Measurements from ENCODE around the gene CUX1. TPM values are rescaled to one million over a fixed set of nuclear protein-coding genes. Genes with fewer than 3 reads are reported as not detected.
"Not testable (repeated sequence)": the region's sequence is repeated elsewhere in the genome, so short reads cannot be mapped to it uniquely, and the experiment has no call there.

CUX1 gene
- total RNA-seq, 4 donors from 2014 or later = 93.8 to 156 (median 112) TPM

GRCh38 chr7:102004848-102005247 is 187.4 kb downstream of the CUX1 start:
- Histone ChIP-seq H3K4me1 (peaks cover 0 to 12% of the 10 kb centered on the region in 2 donors), H3K27me3 (no peaks in the 10 kb centered on the region), H3K36me3 (no peaks in the 10 kb centered on the region), H3K4me3 (replicated peaks in 1 of 3) (no peak overlapping the region), H3K9me3 (no peaks in the 10 kb centered on the region), H3K27ac (no peak overlapping the region)
- DNase-seq = no peak
- intact Hi-C loops (cut with DNase I) = no loop called here
- 85% methylated on average over 7 of the region's 7 CpGs for WGBS, 2 donors
- no peak for TF ChIP-seq POLR2A (IDR thresholded peaks at IDR 0.05)
- TF ChIP-seq, protein P1, sequence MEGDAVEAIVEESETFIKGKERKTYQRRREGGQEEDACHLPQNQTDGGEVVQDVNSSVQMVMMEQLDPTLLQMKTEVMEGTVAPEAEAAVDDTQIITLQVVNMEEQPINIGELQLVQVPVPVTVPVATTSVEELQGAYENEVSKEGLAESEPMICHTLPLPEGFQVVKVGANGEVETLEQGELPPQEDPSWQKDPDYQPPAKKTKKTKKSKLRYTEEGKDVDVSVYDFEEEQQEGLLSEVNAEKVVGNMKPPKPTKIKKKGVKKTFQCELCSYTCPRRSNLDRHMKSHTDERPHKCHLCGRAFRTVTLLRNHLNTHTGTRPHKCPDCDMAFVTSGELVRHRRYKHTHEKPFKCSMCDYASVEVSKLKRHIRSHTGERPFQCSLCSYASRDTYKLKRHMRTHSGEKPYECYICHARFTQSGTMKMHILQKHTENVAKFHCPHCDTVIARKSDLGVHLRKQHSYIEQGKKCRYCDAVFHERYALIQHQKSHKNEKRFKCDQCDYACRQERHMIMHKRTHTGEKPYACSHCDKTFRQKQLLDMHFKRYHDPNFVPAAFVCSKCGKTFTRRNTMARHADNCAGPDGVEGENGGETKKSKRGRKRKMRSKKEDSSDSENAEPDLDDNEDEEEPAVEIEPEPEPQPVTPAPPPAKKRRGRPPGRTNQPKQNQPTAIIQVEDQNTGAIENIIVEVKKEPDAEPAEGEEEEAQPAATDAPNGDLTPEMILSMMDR (IDR thresholded peaks at IDR 0.05) = no peak

DNA sequence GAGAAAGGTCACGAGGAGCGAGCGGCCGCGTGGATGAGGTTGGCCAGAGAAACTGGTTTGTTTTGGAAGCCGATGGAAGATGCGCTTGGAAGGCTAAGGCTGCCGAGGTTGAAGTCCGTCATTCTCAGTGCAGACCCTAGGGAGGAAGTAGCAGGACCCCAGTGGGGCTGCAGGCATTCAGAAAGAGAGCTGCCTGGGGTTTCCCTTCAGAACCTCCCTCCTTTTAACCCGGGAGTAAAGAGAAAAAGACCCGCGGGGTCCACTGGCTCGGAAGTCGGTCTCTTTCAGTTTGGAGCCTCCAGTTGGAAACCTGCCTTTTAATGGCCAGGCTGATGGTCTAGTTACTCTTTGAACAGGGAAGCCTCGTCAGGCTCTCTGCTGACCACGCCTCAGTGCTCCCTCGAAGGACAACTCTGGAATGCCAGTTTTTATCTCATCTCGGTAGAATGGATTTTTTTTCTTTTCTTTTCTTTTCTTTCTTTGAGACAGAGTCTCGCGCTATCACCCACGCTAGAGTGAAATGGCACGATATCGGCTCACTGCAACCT is 188.6 kb downstream of the CUX1 start:
- no peaks in the 10 kb centered on the region for H3K27me3 ChIP-seq
- no peaks in the 10 kb centered on the region for H3K36me3 ChIP-seq
- TF ChIP-seq, protein P1 (IDR thresholded peaks at IDR 0.05) = no peak
- TF ChIP-seq POLR2A (IDR thresholded peaks at IDR 0.05) = no peak
- no peak for DNase-seq
- no peak overlapping the region for H3K4me3 ChIP-seq (replicated peaks in 1 of 3)
- H3K4me1 ChIP-seq = peaks cover 0 to 13% of the 10 kb centered on the region in 2 donors
- intact Hi-C loops (cut with DNase I) = no loop called here
- H3K27ac ChIP-seq = no peak overlapping the region
- no peaks in the 10 kb centered on the region for H3K9me3 ChIP-seq
- 87 to 88% methylated on average over 23 of the region's 23 CpGs for WGBS, 2 donors

DNA sequence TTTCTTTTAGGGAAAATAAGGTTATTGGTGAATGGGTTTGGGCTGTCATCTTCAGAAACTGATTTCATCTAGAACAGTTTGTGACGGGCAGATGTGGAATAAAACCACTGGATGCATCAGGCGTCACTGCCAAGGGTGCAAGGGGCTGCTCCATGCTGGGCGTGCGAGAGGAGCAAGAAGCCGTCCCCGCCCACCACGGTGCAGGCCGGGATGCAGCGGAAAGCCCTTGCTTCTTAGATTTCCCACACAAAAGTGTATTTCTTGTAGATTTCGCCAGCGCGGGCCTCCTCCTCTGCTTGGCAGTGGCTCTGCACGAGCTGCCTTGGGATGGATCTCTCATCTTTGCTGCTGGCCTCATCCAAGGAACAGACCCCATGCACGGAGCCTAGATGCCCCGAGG is 189.3 kb downstream of the CUX1 start:
- Histone ChIP-seq H3K4me3 (replicated peaks in 1 of 3) (no peak overlapping the region), H3K36me3 (no peaks in the 10 kb centered on the region), H3K9me3 (no peaks in the 10 kb centered on the region), H3K4me1 (peaks cover 0 to 13% of the 10 kb centered on the region in 2 donors), H3K27ac (no peak overlapping the region), H3K27me3 (no peaks in the 10 kb centered on the region)
- 94 to 97% methylated on average over 15 of the region's 15 CpGs for WGBS, 2 donors
- no peak for DNase-seq
- TF ChIP-seq, protein P1 (IDR thresholded peaks at IDR 0.05) = no peak
- intact Hi-C loops (cut with DNase I) = no loop called here

DNA sequence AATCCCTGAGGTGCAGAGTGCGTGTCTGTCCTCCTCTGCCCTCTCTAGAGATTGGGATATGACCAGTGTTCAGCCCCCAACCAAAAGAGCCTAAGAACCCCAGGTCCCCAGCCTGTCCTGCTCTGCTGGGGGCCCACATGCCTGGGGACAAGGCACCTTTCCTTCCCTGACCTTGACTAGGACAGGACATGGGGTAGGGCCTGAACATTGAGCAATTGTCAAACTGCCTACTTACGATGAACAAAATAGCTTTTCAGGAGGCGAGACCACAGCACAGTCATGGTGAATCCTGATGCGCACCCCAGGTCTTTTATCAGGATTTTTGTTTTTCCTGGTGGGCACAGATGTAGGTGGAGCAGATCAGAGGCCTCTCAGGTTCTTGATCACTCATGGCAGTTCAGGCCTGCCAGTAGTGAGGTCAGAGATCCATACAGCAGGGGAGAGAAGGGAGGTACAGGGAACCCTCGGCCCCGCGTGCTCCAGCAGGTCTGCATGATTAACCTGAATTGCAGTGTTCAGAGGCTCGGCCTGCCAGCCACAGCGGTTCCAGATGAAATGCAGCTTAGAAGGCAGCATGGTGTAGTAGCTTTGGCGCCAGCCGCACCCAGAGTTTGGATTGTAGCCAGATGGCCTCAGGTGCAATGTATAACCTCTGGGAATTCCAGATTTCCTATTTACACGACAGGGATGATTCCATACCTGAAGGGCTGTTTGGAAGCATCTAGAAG is 191.3 kb downstream of the CUX1 start:
- peak; percentile 70 to 72 for DNase-seq
- Histone ChIP-seq H3K4me3 (replicated peaks in 1 of 3) (no peak overlapping the region), H3K27me3 (no peaks in the 10 kb centered on the region), H3K4me1 (peaks cover 0 to 13% of the 10 kb centered on the region in 2 donors), H3K27ac (peak overlapping the region in 2 of 3 donors; percentile 15 to 33), H3K9me3 (no peaks in the 10 kb centered on the region), H3K36me3 (no peaks in the 10 kb centered on the region)
- intact Hi-C loops (cut with DNase I) = no loop called here
- TF ChIP-seq, protein P1 (IDR thresholded peaks at IDR 0.05) = no peak
- TF ChIP-seq POLR2A (IDR thresholded peaks at IDR 0.05) = no peak
- 53 to 75% methylated on average over 10 to 11 of the region's 12 CpGs for WGBS, 2 donors

GRCh38 chr7:102009628-102010027 is 192.2 kb downstream of the CUX1 start:
- TF ChIP-seq, protein P1 (IDR thresholded peaks at IDR 0.05) = no peak
- no peak for TF ChIP-seq POLR2A (IDR thresholded peaks at IDR 0.05)
- Histone ChIP-seq H3K27ac (no peak overlapping the region), H3K4me3 (replicated peaks in 1 of 3) (no peak overlapping the region), H3K27me3 (no peaks in the 10 kb centered on the region), H3K9me3 (no peaks in the 10 kb centered on the region), H3K4me1 (peaks cover 0 to 13% of the 10 kb centered on the region in 2 donors), H3K36me3 (no peaks in the 10 kb centered on the region)
- intact Hi-C loops (cut with DNase I) = loop anchor here (10.0 kb wide), 1 partner anchor 65 kb away; no protein-coding TSS in a partner anchor
- WGBS, 2 donors = 73 to 75% methylated on average over 5 of the region's 5 CpGs
- peak; percentile 23 to 39 for DNase-seq

- not testable (repeated sequence) for H3K36me3 ChIP-seq; DNase-seq; H3K27ac ChIP-seq; H3K27me3 ChIP-seq; H3K4me3 ChIP-seq (replicated peaks in 1 of 3); H3K9me3 ChIP-seq
- H3K4me1 ChIP-seq = peaks cover 0 to 13% of the 10 kb centered on the region in 2 donors
- intact Hi-C loops (cut with DNase I) = loop anchor here (10.0 kb wide), 1 partner anchor 67 kb away; no protein-coding TSS in a partner anchor
- 94 to 95% methylated on average over 13 of the region's 13 CpGs for WGBS, 2 donors
Measured at GRCh38 chr7:102012112-102012830, 194.8 kb downstream of the CUX1 start.
